Activated CD8-positive, alpha-beta memory T cell treated with anti-CD3 and anti-CD28 coated beads for 1 hour (primary cell): ENCODE data around the gene SLC35F3.
"Not testable (repeated sequence)": the region's sequence is repeated elsewhere in the genome, so short reads cannot be mapped to it uniquely, and the experiment has no call there.

Experiments
- DNase-seq, 2 donors: peaks; one replicate each; pipeline ENCODE4 v3.0.0-alpha.2; 2020; ENCODE audit warnings: low read depth in 1 of 2; ENCODE audit errors: extremely low read depth in 1 of 2

SLC35F3 gene

GRCh38 chr1:233904633-233905415, at the start of gene SLC35F3:
SLC35F3 (plus strand) TSS chr1:233904676.
- DNase-seq, result no peak

GRCh38 chr1:233859446-233859845, 45.0 kb upstream of the SLC35F3 start:
- DNase-seq, result no peak

GRCh38 chr1:233863901-233864545, 40.5 kb upstream of the SLC35F3 start:
- no peak for DNase-seq

GRCh38 chr1:233864578-233864977, 39.9 kb upstream of the SLC35F3 start:
- no peak for DNase-seq

GRCh38 chr1:233865216-233865615, 39.3 kb upstream of the SLC35F3 start:
- no peak for DNase-seq

GRCh38 chr1:233865902-233866301, 38.6 kb upstream of the SLC35F3 start:
- DNase-seq, result no peak

GRCh38 chr1:233867028-233867427, 37.4 kb upstream of the SLC35F3 start:
- DNase-seq, result no peak

GRCh38 chr1:233868461-233868860, 36.0 kb upstream of the SLC35F3 start:
- DNase-seq, result no peak

GRCh38 chr1:233869680-233870079, 34.8 kb upstream of the SLC35F3 start:
- no peak for DNase-seq

- no peak for DNase-seq
Measured at GRCh38 chr1:233873666-233874065, 30.8 kb upstream of the SLC35F3 start.

GRCh38 chr1:233879841-233880240, 24.6 kb upstream of the SLC35F3 start:
- DNase-seq, result no peak

- DNase-seq, result no peak
Measured at GRCh38 chr1:233883671-233884070, 20.8 kb upstream of the SLC35F3 start.

- DNase-seq, result no peak
Measured at GRCh38 chr1:233884461-233885151, 19.9 kb upstream of the SLC35F3 start.

GRCh38 chr1:233885196-233885920, 19.1 kb upstream of the SLC35F3 start:
- no peak for DNase-seq

GRCh38 chr1:233891151-233891550, 13.3 kb upstream of the SLC35F3 start:
- DNase-seq, result not testable (repeated sequence)

- no peak for DNase-seq
Measured at GRCh38 chr1:233897325-233898162, 6.9 kb upstream of the SLC35F3 start.

- no peak for DNase-seq
Measured at GRCh38 chr1:233901495-233901894, 3.0 kb upstream of the SLC35F3 start.

GRCh38 chr1:233905416-233906051, 1.1 kb downstream of the SLC35F3 start:
- no peak for DNase-seq

- DNase-seq, result no peak
Measured at GRCh38 chr1:233907151-233907550, 2.7 kb downstream of the SLC35F3 start.

- DNase-seq, result no peak
Measured at GRCh38 chr1:233908092-233908491, 3.6 kb downstream of the SLC35F3 start.
